NCI-H2081 treated with DMSO at 0.1 percent for 48 hours (cell line): ENCODE results near the gene SEZ6L2.
"Not testable (repeated sequence)": the region's sequence is repeated elsewhere in the genome, so short reads cannot be mapped to it uniquely, and the experiment has no call there.

Source experiments
- DNase-seq: peaks from one replicate; lab custom pipeline; 2025; lab: John Stamatoyannopoulos, UW

Gene SEZ6L2

GRCh38 chr16:29883987-29884386 lies 15.4 kb downstream of the SEZ6L2 start:
- no peak for DNase-seq

- no peak for DNase-seq
These were observed 18.3 kb downstream of the SEZ6L2 start for GRCh38 chr16:29881050-29881449.

DNA sequence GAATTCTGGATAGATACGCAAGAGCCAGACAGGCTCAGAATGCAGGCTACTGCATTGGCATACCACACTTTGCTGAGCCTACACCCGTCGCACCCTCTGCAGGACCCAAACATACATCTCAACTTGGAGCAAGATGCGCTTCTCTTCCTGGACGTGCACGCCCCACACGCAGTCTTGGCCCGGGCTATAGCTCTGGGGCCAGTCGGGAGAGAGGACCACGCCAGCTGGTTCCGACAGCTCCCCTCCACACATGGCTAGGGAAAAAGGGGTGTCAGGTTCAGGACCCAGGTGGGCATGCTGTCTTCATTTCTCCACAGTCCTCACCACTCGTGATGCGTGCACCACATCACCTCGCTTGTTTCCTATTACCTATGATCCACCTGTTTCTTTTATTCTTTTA lies 21.2 kb downstream of the SEZ6L2 start:
- DNase-seq, result no peak

DNA sequence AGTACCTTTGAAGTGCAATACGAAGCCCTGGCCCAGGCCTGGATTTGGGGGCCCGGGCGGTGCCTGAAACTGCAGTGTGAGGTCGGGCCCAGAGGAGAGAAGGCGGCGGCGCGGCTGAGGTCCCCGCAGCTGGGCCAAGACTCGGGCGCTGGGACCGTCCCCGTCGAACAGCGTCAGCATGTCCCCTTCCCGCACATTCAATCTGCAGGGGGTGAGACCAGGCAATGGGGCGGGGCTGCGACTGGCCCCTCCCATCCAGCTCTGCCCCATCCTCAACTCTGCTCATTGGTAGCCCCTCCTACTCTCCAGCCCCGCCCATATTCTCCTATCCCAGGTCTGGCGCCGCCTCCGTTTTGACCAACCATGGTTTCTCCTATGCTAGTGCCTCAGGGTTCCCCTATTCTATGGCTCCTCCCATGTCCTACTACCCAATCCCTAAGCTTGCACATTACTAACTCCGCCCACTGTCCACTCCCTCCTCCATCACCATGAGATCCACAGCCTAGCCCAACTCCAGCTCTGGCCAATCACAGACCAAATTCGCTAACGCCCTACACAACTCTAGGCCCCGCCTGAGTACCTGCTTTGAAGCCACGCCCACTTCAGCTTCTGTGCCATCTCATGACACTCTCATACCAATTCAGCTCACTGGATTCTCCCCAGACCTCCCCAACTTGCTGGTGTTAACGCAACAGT lies 21.9 kb downstream of the SEZ6L2 start:
- DNase-seq, result no peak

DNA sequence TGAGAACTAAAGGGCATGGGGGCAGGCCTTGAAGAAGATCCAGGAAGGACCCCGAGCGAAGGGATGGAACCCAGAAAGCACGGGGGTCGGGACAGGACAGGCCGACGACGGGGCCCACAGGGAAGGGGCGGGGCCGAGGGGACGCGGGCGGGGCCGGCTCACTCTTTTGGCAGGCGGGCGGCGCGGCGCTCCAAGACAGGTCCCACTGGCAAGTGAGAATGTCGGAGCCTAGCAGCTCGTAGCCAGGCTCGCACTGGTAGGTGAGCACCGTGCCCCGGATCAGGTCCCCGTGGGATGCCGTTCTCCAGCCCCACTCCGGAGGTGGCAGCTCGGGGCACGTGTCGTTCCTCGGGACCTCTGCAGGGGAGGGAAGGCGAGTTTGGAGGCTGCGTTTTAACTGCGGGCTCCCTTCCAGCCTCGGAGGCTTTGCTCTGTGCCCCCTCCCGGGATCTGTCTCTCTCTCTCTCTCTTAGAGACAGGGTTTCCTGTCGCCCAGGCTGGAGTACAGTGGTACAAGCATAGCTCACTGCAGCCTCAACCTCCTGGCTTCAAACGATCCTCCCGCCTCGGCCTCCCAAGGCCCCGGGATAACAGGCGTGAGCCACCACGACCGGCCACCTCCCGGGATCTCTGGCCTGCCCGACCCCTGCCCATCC lies 22.6 kb downstream of the SEZ6L2 start:
- no peak for DNase-seq

DNA sequence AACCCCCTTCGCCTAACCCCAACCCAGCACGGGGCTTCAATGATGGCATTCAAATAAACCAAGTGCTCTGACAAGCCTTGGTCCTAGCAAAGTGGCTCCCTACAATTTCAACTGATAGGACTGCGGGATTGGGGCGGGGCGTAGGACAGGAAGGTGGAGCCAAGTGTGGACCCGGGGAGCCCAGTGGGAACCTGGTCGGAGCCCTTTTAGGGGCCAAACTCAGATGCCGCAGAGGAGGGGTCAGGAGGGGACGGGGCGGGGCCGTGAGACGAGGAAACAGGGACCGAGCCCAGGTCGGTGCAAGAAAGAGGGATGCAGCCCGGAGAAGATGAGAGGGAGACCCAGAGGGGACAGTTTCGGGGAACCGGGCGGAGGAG lies 23.1 kb downstream of the SEZ6L2 start:
- no peak for DNase-seq

DNA sequence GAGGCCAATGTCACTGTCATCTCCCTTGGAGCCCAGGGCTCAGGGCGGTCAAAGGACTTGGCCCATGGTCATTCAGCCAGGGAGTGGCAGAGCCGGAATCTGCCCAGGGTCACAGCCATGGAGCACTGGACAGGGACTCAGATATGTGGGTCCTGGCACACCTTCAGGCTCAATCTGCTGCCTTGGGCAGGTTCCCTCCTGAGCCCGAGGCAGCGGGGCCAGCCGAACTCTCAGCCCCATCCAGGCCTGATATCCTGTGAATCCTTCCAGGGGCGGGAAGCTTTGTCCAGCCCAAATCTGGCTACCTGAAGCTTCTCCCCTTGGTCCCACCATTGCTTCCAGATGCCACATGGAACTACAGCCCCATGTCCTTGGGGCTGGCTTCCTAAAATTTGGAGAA lies 24.1 kb downstream of the SEZ6L2 start:
- no peak for DNase-seq

GRCh38 chr16:29873319-29873718 lies 26.0 kb downstream of the SEZ6L2 start:
- DNase-seq, result no peak

- no peak for DNase-seq
These were observed 27.4 kb downstream of the SEZ6L2 start for GRCh38 chr16:29871822-29872546.

- not testable (repeated sequence) for DNase-seq
These were observed 30.3 kb downstream of the SEZ6L2 start for GRCh38 chr16:29869067-29869466.

GRCh38 chr16:29868396-29869009 lies 30.8 kb downstream of the SEZ6L2 start:
- no peak for DNase-seq

- no peak for DNase-seq
These were observed 35.1 kb downstream of the SEZ6L2 start for GRCh38 chr16:29864205-29864604.

DNA sequence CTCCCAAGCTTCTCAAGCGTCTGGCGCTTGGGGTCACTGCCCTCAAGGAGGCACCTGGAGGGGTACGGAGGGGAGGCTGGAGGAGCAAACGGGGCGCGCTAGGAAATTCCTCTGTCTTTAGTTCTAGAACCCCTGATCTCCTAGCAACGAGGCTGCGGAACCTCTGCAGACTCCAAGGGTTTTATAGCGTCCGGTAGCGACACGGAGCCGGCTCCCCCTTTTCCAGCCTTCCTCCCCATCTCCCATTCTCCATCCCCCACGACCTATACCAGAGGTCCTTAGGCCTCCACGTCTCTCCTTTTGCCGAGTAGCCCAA lies 35.7 kb downstream of the SEZ6L2 start:
- DNase-seq, result no peak

DNA sequence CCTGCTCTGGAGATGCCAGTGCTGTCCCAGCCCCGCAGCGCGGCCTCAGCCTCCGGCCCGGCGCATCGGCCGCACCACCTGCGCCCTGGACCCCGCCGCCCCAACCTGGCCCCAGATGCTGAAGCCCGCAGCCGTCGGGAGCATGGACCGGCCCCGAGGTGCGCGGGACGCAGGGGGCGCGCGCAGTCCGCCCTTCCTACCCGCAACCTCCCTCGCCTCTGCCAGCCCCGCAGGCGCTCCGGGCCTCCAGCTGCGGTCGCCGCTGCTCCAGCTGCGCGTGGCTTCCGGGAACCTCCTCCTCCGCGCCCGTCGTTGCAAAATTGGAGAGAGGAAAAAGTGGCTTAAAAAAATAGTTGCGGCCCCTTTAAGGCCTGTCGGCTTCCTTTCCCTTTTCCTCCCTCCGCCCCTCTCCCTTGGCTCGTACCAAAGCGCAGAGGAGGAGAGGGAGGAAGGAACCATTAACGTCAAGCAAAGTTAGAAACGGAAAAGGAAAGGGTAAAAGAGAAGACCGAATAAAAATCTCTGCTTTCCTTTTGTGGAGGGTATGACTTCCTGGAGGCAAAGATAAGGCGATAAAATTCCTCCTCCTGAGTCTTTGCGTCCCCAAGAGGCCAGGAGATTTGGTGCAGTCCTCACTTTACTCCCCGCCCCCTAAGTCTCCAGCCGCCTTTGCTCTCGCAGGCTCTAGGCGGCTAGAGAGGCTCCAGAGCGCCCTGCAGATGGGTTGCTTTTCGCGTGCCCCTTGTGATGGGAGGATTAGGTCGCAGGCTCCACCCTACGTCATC lies 36.3 kb downstream of the SEZ6L2 start, which contains the start of gene CDIPT:
Gene CDIPT, minus strand, starts transcription at position 343 of the 785 bp plus-strand sequence. CDS start 369 bp downstream, outside the sequence.
- peak; percentile 43 for DNase-seq

DNA sequence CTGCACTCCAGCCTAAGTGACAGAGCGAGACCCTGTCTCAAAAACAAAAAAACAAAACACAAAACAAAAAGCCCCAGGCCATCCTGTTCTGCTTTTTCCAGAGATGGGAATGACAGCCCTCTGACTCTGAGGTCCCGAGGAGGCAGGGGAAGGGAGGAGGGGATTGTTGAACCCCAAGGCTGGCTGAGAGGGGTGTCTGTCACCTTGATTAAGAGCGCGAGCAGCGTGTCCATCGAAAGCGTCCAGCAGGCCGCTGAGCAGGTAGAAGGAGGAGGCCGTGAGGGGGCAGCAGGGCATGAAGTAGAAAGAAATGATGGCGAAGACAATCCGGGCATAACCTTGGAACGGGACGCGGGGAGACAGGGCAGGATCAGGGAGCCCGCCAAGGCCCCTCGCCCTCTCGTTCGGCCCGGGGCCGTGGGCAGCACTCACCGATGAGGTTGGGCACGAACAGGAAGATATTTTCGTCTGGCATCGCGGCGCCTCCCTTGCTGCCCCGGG lies 36.9 kb downstream of the SEZ6L2 start:
- no peak for DNase-seq

DNA sequence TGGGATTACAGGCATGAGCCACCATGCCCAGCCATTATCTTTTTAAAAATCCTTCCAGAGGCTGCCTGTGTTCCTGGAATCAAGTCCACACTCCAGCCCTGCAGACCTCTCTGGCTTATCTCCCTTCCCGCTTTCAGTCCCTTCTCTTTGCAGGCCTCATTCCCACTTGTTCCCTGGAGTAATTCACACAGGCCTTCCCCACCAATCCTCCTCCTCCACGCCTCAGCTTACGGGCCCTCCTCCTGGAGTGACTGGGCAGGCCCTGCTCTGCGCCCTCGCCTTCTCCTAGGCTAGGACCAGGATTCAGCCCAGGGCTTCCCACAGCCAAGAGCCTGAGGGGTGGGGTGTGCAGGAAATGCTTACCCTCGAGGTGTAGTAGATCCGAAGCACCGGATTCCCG lies 39.1 kb downstream of the SEZ6L2 start:
- DNase-seq, result no peak

DNA sequence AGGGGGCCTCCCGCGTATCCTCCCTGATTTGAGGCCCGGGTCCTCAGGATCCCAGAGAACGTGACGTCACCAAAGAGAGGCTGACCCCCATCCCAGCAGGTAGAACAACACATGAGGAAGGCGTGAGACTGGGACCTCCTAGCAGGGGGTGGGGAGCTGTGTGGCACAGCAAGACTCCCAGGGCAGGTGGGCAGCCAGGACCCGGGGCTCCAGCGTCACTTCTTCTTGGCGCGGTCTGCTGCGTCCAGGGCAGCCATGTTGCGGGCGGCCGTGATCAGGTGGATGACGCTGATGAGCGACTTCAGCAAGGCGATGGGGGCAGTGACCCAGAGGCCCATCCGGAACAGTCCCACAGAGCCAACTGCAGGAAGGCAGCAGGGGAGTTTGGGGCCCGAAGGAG lies 40.4 kb downstream of the SEZ6L2 start:
- no peak for DNase-seq

DNA sequence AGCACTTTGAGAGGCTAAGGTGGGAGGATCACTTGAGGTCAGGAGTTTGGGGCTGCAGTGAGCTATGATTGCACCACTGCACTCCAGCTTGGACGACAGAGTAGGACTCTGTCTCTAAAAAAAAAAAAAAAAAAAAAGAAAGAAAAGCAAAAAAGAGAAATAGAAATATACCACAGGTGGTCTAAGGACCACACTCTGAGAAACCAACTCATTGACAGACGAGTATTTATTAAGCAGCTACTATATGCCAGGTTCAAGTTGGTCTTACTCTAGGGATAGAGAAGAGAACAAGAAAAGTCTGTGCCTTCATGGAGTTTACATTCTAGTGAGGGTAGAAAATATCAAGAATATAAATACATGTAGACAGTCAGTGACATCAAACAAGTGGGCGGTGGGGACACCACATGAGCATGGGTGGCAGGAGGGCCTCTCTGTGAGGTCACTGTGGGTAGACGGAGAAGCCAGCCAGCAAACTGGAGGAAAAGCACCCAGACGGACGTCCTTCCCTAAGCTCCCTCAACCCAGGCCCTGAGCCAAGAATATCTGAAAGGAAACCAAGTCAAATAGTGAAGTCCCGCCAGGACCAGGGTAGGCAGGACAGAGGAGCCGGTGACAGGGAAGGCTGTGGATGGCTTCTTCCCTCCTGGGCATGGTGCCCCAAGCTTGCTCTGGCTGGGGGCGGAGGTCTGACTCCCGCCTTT lies 41.1 kb downstream of the SEZ6L2 start:
- no peak for DNase-seq

DNA sequence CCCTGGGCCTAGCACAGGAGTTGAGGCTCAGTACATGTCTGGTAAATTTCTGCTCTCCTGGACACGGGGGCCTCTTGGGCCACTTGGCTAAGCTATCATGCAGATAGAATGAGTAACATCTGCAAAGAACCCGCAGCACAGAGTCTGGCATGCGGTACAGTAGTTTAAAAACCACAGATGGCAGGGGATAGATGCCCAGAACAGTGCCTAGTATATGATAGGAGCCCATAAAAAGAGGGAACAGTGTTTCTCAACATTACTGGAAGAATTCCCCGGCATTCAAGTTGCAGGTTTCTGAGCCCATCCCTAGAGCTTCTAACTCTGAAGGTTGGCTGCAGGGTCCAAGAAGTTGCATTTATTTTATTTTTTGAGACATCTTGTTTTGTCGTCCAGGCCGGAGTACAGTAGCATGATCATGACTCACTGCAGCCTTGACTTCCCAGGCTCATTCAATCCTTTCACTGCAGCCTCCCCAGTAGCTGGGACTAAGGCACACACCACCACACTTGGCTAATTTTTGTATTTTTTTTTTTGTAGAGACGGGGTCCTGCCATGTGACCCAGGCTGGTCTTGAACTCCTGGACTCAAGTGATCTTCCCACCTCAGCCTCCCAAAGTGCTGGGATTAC lies 42.1 kb downstream of the SEZ6L2 start:
- DNase-seq, result no peak

DNA sequence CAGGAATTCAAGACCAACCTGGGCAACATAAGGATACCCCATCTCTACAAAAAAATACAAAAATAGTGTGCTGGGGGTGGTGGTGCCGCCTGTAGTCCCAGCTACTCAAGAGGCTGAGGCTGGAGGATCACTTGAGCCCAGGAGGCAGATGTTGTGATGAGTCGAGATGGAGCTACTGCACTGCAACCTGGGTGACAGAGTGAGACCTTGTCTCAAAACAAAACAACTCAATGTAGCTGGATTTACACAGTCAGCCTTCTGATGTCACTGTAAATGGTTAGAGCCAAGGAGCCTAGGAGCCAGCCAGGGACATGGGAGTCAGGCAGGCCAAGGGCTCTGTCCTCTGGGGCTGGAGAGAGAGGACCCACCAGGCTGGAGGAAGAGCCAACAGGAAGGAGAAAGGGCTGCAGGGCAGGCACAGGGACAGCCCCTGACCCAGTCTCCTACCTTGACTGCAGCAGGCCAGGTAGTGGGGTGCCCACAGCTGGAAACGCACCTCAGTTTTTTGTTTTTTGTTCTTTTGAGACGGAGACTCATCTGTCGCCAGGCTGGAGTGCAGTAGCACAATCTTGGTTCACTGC lies 44.7 kb downstream of the SEZ6L2 start:
- DNase-seq, result no peak
